GM21529 (cell line): ENCODE measurements around the gene FBXO41.
A peak's percentile ranks its signal among the peaks of the same experiment; 100 is the strongest.

Experiments used
- ATAC-seq: cut with Tn5 transposase; IDR thresholded peaks from one replicate; pipeline ENCODE4 v1.9.1; 2021; ENCODE audit not compliant: unreplicated experiment

FBXO41 gene, protein sequence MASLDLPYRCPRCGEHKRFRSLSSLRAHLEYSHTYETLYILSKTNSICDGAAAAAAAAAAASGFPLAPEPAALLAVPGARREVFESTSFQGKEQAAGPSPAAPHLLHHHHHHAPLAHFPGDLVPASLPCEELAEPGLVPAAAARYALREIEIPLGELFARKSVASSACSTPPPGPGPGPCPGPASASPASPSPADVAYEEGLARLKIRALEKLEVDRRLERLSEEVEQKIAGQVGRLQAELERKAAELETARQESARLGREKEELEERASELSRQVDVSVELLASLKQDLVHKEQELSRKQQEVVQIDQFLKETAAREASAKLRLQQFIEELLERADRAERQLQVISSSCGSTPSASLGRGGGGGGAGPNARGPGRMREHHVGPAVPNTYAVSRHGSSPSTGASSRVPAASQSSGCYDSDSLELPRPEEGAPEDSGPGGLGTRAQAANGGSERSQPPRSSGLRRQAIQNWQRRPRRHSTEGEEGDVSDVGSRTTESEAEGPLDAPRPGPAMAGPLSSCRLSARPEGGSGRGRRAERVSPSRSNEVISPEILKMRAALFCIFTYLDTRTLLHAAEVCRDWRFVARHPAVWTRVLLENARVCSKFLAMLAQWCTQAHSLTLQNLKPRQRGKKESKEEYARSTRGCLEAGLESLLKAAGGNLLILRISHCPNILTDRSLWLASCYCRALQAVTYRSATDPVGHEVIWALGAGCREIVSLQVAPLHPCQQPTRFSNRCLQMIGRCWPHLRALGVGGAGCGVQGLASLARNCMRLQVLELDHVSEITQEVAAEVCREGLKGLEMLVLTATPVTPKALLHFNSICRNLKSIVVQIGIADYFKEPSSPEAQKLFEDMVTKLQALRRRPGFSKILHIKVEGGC

GRCh38 chr2:73284296-73285158 is at the start of gene FBXO41:
FBXO41 (minus strand) TSS chr2:73284478; CDS start chr2:73269630, 14,848 bp downstream.
- peak; percentile 77 for ATAC-seq

GRCh38 chr2:73334045-73334444 is 49.8 kb upstream of the FBXO41 start:
- ATAC-seq = no peak

- ATAC-seq = no peak
Measured at GRCh38 chr2:73333564-73333963, 49.3 kb upstream of the FBXO41 start.

DNA sequence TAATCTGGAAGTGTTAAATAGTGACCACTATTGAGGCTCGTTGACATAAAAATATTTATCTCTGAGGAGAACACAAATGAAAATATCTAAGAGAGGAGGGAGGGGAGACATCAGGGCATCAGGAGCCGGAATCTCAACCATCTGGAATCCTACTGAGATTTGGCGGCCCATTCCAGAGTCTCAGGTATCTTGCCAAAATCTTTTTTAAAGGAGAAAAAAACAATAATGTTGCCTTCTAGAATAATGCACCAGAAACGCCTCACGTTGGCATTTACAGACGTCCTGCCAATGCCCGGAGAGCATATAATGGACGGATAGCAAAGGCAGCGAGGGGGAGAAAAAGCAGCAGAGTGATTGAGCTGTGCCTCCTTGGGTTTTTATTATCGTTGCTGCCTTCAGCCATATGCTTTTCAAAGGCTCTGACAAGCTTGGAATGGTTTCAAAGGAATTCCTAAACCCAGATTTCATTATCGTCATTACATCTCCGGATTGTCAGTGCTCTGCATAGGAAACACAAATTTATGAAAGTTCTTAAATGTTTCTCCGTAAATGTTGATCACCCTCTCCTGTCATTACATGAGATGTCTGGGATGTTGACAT is 39.9 kb upstream of the FBXO41 start:
- ATAC-seq = no peak

- no peak for ATAC-seq
Measured at GRCh38 chr2:73323551-73323950, 39.3 kb upstream of the FBXO41 start.

DNA sequence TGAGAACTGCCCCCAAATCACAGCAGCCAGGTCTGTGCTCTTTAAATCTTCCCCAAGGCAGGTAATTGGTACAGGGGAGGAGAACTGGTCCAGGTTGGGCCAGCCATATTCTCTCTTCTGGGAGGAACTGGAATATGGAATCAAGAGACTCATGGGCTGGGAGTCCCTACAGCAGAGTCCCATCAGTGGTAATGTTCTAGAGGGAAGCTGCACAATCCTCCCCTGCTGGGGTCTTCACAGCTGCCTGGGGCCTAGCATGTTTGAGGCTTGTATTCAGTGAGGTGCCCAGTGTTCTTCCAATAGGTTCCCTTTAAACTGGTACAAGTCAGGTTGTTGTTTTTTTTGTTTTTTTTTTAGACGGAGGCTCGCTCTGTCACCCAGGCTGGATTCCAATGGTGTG is 30.2 kb upstream of the FBXO41 start:
- no peak for ATAC-seq

- no peak for ATAC-seq
Measured at GRCh38 chr2:73307720-73308119, 23.4 kb upstream of the FBXO41 start.

GRCh38 chr2:73301636-73302035 is 17.4 kb upstream of the FBXO41 start:
- no peak for ATAC-seq

DNA sequence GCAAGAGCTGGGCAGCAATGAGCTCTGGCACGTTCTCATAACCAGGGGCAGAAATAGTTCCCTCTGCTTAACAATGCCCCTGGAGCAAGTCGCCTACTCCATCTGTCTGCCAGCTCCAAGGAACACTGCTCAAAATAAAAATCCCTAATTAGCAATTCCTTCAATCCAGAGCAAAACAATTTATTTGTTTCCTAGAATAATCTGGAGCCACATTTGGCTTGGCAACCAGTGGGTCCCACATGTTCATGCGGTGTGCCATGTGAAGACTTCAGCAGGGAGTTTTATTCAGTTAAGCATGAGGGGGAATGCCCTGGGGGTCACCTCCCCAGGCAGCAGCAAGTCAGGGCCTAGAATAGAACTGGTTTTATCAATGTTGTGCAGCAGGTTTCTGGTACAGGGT is 16.6 kb upstream of the FBXO41 start:
- no peak for ATAC-seq

DNA sequence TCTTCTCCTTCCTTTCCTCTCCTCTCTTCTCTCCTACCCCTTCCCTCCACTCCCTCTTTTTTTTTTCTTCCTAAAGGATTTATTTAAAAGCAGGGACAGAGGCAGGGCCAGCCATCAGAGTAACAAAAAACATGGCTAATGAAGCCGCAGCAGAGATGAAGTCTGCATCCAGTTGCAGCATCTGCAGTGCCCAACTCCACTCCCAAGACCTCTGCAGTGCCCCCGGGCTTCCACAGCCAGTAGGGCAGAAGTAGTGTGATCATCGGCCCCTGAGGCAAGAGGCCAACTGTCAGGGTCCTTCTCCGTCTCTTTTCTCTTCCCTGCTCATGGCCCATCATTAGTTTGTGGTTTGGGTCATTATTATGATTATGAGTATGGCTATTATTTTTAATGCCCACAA is 13.3 kb upstream of the FBXO41 start:
- ATAC-seq = no peak

GRCh38 chr2:73297151-73297559 is 12.9 kb upstream of the FBXO41 start:
- ATAC-seq = no peak

DNA sequence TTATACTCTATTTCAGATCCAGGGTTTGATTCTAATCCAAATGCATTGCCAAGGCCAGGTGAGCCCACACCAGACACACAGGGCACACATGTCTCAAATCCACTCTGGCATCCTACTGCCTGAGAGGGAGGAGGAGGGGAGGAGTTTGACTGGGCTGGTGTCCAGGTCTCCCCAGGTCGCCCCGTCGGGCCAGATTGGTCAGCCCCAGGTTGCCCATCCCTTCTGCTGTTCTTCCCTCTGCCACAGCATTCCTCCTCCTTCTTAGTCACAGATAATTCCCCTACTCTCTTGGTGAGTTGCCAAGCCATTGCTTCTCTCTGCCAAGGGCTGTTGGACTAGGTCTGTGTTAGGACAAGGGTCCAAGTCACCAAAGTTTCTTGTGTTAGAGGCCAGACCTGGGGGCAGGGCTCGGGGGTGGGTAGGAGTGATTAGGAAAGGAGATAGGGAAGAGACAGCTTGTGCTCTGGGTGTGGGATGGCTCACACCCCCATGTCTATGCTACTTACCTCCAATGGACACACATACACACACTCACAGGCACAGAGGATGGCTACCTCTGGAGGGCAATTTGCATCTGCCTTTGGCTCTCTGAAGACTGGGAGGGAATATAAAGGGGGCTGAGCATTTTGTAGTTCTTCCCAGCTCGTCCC is 11.6 kb upstream of the FBXO41 start:
- ATAC-seq = no peak

GRCh38 chr2:73294239-73294638 is 10.0 kb upstream of the FBXO41 start:
- ATAC-seq = no peak

- peak; percentile 89 for ATAC-seq
Measured at GRCh38 chr2:73293534-73294171, 9.4 kb upstream of the FBXO41 start, which contains the start of gene EGR4. EGR4 (minus strand) TSS chr2:73293548; CDS start chr2:73293317, 231 bp downstream.

DNA sequence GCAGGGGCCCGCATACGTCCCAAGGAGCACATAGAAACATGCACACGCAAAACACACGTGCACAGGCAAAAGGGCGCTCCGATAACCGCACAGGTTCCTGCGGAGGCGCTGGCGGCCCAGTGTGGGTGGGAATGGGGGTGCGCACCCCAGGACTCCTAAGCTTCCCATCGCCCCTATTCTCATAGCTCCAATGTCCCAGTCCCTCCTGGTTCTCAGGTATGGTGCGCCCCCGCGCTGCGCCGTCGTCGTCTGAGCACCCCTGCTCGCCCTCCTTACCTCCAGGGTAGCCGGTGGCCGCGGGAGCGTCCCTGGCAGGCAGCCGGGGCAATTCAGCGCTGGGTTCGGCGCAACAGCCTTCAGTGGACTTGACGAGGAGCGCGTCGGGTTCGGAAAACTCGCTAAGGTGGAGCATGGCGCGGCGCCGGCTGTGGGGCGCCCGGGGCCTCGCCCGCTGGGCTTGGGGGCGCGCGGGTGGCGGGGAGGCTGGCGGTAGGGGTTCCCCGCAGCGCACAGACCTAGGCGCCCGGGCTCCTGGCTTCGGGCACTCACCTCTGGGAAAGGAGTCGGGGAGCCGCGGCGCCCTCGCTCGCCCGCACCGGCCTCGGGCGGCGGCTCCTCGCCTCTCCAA is 8.7 kb upstream of the FBXO41 start:
- no peak for ATAC-seq

DNA sequence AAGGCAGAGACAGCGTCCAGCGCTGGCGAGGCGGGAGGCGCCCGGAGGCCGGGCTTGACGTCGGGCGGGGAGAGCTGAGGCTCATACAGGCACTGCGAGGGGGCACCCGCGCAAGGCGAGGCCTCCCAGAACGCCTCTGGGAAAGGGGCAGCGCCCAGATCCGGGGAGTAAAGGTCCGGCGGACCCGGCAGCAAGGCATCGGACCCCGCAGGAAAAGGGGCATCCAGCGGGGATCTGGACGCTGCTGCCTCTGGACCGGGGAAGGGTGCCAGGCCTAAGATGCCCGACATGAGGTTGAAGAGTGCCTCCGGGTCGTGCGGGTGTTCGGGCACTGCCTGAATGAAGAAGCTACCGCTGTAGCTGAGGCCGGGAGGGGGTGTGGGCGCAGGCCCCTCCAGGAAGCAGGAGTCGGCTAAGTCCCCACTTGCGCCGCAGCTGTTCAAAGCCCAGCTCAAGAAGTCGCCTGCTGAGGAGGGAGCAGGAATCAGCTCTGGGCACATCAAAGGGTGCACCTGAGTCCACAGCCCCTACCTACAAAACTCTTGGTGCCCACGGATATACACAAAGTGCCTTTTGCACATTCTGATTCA is 8.1 kb upstream of the FBXO41 start:
- ATAC-seq = no peak

DNA sequence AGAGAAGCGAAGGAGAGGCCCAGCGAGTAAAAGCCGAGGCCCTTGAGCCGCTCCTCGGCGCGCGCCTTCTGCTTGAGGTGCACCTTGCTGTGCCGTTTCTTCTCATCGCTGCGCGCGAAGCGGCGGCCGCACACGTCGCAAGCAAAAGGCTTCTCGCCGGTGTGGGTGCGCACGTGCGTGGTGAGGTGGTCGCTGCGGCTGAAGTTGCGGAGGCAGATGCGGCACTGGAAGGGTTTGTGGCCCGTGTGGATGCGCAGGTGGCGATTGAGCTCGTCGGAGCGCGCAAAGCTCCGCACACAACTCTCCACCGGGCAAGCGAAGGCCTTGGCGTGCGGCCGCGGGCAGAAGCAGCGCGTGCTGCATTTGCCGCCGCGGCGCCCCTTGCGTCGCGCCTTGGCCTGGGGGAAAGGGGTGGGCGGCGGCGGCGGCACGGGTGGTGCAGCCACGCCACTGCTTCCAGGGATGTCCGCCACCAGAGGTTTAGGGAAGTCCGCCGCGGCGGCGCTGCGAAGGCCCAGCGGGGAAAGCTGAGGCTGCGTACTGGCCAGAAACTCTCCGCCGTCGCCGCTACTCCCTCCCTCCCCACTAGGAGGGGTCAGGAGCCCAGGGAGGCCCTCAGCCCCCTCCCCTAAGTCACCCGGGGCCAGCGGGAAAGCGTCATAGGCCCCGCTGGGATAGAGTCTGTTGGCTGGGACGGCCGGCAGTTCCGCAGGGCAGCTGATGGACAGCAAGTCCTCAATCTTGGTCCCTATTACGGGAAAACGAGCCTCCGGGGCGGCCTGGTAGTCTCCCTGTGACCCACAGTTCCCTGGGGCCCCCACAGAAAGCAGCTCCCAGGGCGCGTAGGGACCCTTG is 7.4 kb upstream of the FBXO41 start:
- ATAC-seq = peak; percentile 6

- ATAC-seq = peak; percentile 26
Measured at GRCh38 chr2:73291093-73291460, 6.8 kb upstream of the FBXO41 start.
